ENCODE results near the gene TAF4B.
"Not testable (repeated sequence)": the region's sequence is repeated elsewhere in the genome, so short reads cannot be mapped to it uniquely, and the experiment has no call there.

TAF4B gene

GRCh38 chr18:26307161-26307773 lies 81.0 kb downstream of the TAF4B start:
- peak; percentile 30 for DNase-seq (ENCODE audit: low spot score)

DNA sequence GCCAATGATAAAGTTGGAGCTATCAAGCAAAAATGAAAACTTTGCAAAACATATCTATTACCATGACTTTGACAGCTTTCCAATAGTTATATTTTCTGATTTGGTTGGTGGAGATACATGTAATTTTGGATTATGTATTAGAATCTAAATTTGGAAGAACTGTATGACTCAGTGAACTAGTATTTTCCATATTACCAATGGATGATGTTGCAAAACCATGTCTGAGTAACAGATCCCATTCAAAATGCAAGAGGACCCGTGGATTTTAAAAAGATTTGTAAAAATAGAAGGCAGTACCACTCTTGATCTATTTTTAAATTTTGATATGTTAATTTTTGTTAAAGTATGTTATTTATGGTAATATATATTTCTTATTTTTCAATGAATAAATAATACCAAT lies 83.0 kb downstream of the TAF4B start:
- DNase-seq (ENCODE audit: low spot score) = no peak

DNA sequence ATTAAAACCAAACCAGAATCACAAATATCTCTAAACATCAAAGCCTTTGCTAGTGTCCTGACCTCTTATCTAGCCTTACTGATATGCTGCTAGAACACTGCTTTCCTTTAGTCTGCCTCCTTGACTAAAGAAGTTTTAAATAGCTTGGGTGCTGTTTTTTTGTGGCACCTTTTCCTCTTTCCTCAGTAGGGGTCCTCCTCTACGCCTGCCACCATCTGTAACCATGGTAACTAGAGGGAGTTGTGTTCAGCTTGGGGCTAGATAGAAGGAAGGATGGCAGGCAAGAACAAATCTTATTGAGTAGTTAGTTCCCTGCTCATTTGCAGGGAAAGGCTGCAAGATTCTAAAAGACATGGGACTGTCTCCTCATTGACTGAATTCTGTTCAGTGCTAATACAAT lies 86.0 kb downstream of the TAF4B start:
- no peak for DNase-seq (ENCODE audit: low spot score)

GRCh38 chr18:26317398-26317797 lies 91.2 kb downstream of the TAF4B start:
- DNase-seq (ENCODE audit: low spot score) = no peak

- DNase-seq (ENCODE audit: low spot score) = no peak
Measured at GRCh38 chr18:26320686-26321085, 94.4 kb downstream of the TAF4B start.

GRCh38 chr18:26322890-26323653 lies 96.8 kb downstream of the TAF4B start:
- no peak for DNase-seq (ENCODE audit: low spot score)

- DNase-seq (ENCODE audit: low spot score) = no peak
Measured at GRCh38 chr18:26325771-26326170, 99.5 kb downstream of the TAF4B start.

DNA sequence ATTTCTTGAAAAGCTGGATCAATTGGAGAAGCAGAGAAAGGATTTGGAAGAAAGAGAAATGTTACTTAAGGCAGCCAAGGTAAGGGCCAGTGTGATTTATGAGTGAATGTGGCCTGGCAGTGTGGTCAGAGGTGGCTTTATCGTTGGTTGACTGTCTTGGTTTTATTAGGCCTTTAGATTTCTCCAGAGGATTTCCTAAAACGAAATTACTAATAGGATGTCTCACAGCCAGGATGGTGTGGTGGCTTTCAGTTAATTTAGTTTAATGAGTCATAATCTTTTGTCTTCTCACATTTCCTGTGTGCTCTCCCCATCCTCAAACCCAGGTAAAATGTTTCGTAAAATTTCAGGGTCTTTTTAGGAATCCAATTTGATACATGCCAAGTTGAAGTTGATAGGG lies 100.8 kb downstream of the TAF4B start:
- DNase-seq (ENCODE audit: low spot score) = no peak

DNA sequence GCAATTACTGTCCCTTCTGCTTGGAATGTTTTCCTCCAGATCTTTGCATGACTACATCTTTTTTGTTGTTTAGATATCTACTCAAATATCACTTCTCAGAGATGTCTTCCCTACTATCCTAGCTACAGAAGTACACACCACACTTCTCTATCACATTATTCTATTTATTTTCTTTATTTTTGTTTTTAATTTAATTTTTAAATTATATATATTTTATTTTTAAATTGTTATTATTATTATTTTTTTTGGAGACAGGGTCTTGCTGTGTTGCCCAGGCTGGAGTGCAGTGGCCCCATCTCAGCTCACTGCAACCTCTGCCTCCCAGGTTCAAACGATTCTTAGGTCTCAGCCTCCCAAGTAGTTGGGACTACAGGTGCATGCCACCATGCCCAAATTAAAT lies 106.7 kb downstream of the TAF4B start:
- no peak for DNase-seq (ENCODE audit: low spot score)

GRCh38 chr18:26335156-26335555 lies 108.9 kb downstream of the TAF4B start:
- no peak for DNase-seq (ENCODE audit: low spot score)

- DNase-seq (ENCODE audit: low spot score) = no peak
Measured at GRCh38 chr18:26335571-26336487, 109.6 kb downstream of the TAF4B start.

GRCh38 chr18:26336572-26336971 lies 110.3 kb downstream of the TAF4B start:
- no peak for DNase-seq (ENCODE audit: low spot score)

DNA sequence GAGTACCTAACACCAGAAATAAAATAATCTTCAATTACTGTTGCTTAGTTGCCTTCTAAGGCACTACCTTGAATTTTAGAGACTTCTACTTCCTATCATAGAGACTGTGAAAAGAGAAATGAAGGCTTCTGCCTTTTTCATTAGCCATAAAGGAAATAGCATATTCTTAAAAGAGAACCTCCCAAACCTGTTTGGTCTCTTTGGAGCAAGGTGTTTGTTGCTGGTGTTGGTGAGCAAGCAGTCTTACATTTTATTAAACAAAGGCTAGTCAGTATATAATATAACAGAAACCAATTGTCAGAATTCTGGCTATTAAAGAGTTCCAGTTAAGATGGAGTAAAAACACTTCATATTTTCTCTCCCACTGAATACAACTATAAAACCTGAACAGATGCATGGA lies 116.4 kb downstream of the TAF4B start:
- DNase-seq (ENCODE audit: low spot score) = no peak

- no peak for DNase-seq (ENCODE audit: low spot score)
Measured at GRCh38 chr18:26350961-26351360, 124.7 kb downstream of the TAF4B start.

- DNase-seq (ENCODE audit: low spot score) = no peak
Measured at GRCh38 chr18:26356045-26356785, 130.0 kb downstream of the TAF4B start.

DNA sequence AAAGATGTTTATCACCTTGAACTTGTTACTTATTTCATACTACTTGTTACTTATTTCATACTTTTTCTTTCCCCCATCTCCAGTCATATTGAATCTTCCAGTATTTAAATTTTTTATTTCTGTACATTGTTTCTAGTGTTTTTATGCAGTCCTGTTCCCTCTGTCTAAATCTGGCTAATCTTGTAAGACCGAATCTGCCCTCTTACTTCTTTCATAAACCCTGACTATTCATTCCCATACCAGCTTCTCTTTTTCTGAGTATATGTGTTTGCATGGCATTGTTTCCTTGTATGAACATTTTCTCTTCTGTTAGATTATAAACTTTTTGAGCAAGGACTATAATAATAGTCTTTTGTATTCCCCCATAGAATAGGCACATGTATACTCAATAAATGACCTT lies 131.7 kb downstream of the TAF4B start:
- DNase-seq (ENCODE audit: low spot score) = no peak

- no peak for DNase-seq (ENCODE audit: low spot score)
Measured at GRCh38 chr18:26362021-26362420, 135.8 kb downstream of the TAF4B start.

DNA sequence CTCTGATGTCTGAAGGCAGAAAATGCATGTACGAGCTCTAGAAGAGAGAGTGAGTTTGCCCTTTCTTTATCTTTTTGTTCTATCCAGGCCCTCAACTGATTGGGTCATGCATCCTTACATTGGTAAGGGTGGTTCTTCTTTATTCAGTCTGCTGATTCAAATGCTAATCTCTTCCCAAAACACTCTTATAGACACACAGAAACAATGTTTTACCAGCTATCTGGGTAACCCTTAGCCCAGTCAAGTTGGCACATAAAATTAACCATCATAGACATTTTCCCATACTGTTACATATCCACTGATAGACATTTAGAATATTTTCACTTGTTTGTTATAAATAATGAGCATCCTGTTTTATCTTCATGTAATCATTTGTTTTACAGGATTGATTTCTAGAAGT lies 141.2 kb downstream of the TAF4B start:
- DNase-seq (ENCODE audit: low spot score) = no peak

- DNase-seq (ENCODE audit: low spot score) = no peak
Measured at GRCh38 chr18:26370037-26370436, 143.8 kb downstream of the TAF4B start.

- no peak for DNase-seq (ENCODE audit: low spot score)
Measured at GRCh38 chr18:26376105-26376504, 149.9 kb downstream of the TAF4B start.

GRCh38 chr18:26378701-26379100 lies 152.5 kb downstream of the TAF4B start:
- no peak for DNase-seq (ENCODE audit: low spot score)

- not testable (repeated sequence) for DNase-seq (ENCODE audit: low spot score)
Measured at GRCh38 chr18:26381555-26381954, 155.3 kb downstream of the TAF4B start.

Data from CD4-positive, alpha-beta T cell treated with Interleukin-2 at 100 ng/mL for 4 hours (primary cell).